ENCODE data around the gene THBS2.

- TF ChIP-seq ELF4 (IDR thresholded peaks at IDR 0.05) (no peak), L3MBTL2 (conservative IDR thresholded peaks at IDR 0.05) (no peak), FOXK2 (IDR thresholded peaks at IDR 0.05) (no peak), HDGF (IDR thresholded peaks at IDR 0.05; ENCODE audit: borderline replicate concordance) (no peak), BHLHE40 (IDR thresholded peaks at IDR 0.05; ENCODE audit: borderline replicate concordance) (no peak), LEF1 (IDR thresholded peaks at IDR 0.05; ENCODE audit: borderline replicate concordance) (no peak), TARDBP (IDR thresholded peaks at IDR 0.05) (no peak), SP1 (IDR thresholded peaks at IDR 0.05) (no peak), FOXM1 (IDR thresholded peaks at IDR 0.05; ENCODE audit: borderline replicate concordance) (no peak), FOXA1 (IDR thresholded peaks at IDR 0.05) (no peak), SUZ12 (IDR thresholded peaks at IDR 0.05) (no peak), ARNT (IDR thresholded peaks at IDR 0.05) (no peak)
Measured at GRCh38 chr6:169291148-169291547, 37.5 kb upstream of the THBS2 start.

Data from HEK293T (cell line).